WTC11 (cell line): Measurements from ENCODE around the gene WDFY3. TPM values are rescaled to one million over a fixed set of nuclear protein-coding genes. Genes with fewer than 3 reads are reported as not detected.

Experiments
- ATAC-seq: fragments of 200-7000 bp; cut with Tn5 transposase; 2 replicates; pipeline ENCODE4 v1.10.0; 2021; ENCODE audit warnings: mild to moderate bottlenecking, moderate library complexity
- CTCF ChIA-PET: fragments of 300-600 bp; sonication (Branson Sonifier 250); formaldehyde crosslinking; loops from one replicate; lab custom pipeline; 2021; ENCODE audit warnings: antibody characterized with exemption; lab: Charles Lee
- POLR2A ChIA-PET: fragments of 350-600 bp; sonication (Branson Sonifier 250); formaldehyde crosslinking; loops from one replicate; lab custom pipeline; 2021; ENCODE audit warnings: antibody characterized with exemption; lab: Charles Lee
- DNase-seq: peaks from one replicate; pipeline ENCODE4 v3.0.0; 2021; ENCODE audit warnings: low spot score
- H3K27ac Mint-ChIP-seq: 2 replicates; pipeline ENCODE4 v1.8.0; 2021; ENCODE audit warnings: mixed read lengths
- H3K27me3 Mint-ChIP-seq: 2 replicates; pipeline ENCODE4 v1.8.0; 2021; ENCODE audit warnings: low read depth, mild to moderate bottlenecking, moderate library complexity, mixed read lengths
- H3K36me3 Mint-ChIP-seq: 2 replicates; pipeline ENCODE4 v1.8.0; 2021; ENCODE audit warnings: mixed read lengths
- H3K4me1 Mint-ChIP-seq: 2 replicates; pipeline ENCODE4 v1.8.0; 2022; ENCODE audit warnings: mixed read lengths
- H3K4me3 Mint-ChIP-seq: 2 replicates; pipeline ENCODE4 v1.8.0; 2021; ENCODE audit warnings: mild to moderate bottlenecking, moderate library complexity, mixed read lengths
- H3K9me3 Mint-ChIP-seq: 2 replicates; pipeline ENCODE4 v1.8.0; 2021; ENCODE audit warnings: mixed read lengths
- ATF2 ChIP-seq: sonication (generic); formaldehyde crosslinking; IDR thresholded peaks from 2 replicates; pipeline ENCODE4 v1.8.1; 2022; ENCODE audit warnings: low read depth, missing genetic modification reagents, borderline replicate concordance
- ATF3 ChIP-seq: sonication (generic); formaldehyde crosslinking; conservative IDR thresholded peaks from 2 replicates; pipeline ENCODE4 v1.8.1; 2022; ENCODE audit warnings: mild to moderate bottlenecking, missing genetic modification reagents
- E2F1 ChIP-seq: sonication (generic); formaldehyde crosslinking; IDR thresholded peaks from 2 replicates; pipeline ENCODE4 v1.8.0; 2022; ENCODE audit warnings: mild to moderate bottlenecking, missing genetic modification reagents
- E2F5 ChIP-seq: sonication (generic); formaldehyde crosslinking; IDR thresholded peaks from 2 replicates; pipeline ENCODE4 v1.8.1; 2022; ENCODE audit warnings: mild to moderate bottlenecking, moderate library complexity, missing genetic modification reagents
- FOXP4 ChIP-seq: sonication (generic); formaldehyde crosslinking; IDR thresholded peaks from 2 replicates; pipeline ENCODE4 v1.8.0; 2022; ENCODE audit warnings: mild to moderate bottlenecking, missing genetic modification reagents
- JUN ChIP-seq: sonication (generic); formaldehyde crosslinking; IDR thresholded peaks from 2 replicates; pipeline ENCODE4 v1.8.0; 2023; ENCODE audit warnings: mild to moderate bottlenecking, missing genetic modification reagents
- MYBL2 ChIP-seq: sonication (generic); formaldehyde crosslinking; IDR thresholded peaks from 2 replicates; pipeline ENCODE4 v1.8.1; 2023; ENCODE audit warnings: mild to moderate bottlenecking, moderate library complexity, missing genetic modification reagents
- NFE2L1 ChIP-seq: sonication (generic); formaldehyde crosslinking; IDR thresholded peaks from 2 replicates; pipeline ENCODE4 v1.8.1; 2023; ENCODE audit warnings: missing genetic modification reagents
- NR3C1 ChIP-seq: sonication (generic); formaldehyde crosslinking; conservative IDR thresholded peaks from 2 replicates; pipeline ENCODE4 v1.8.1; 2023; ENCODE audit warnings: low read depth, mild to moderate bottlenecking, missing genetic modification reagents
- PRDM15 ChIP-seq: sonication (generic); formaldehyde crosslinking; IDR thresholded peaks from 2 replicates; pipeline ENCODE4 v1.8.0; 2022; ENCODE audit warnings: missing genetic modification reagents
- PRRX2 ChIP-seq: fragments of 250-450 bp; sonication (Bioruptor Pico); IDR thresholded peaks from 2 replicates; pipeline ENCODE4 v1.8.0; 2021; ENCODE audit warnings: mild to moderate bottlenecking
- RELA ChIP-seq: sonication (generic); formaldehyde crosslinking; IDR thresholded peaks from 2 replicates; pipeline ENCODE4 v1.8.1; 2022; ENCODE audit warnings: missing genetic modification reagents, mild to moderate bottlenecking, borderline replicate concordance
- SOX15 ChIP-seq: fragments of 250-450 bp; sonication (Bioruptor Pico); IDR thresholded peaks from 2 replicates; pipeline ENCODE4 v1.9.0; 2021; ENCODE audit warnings: mild to moderate bottlenecking
- STAT6 ChIP-seq: sonication (generic); formaldehyde crosslinking; conservative IDR thresholded peaks from 2 replicates; pipeline ENCODE4 v1.8.1; 2023; ENCODE audit warnings: mild to moderate bottlenecking, low read depth, missing genetic modification reagents, moderate library complexity
- TEAD1 ChIP-seq: sonication (generic); formaldehyde crosslinking; IDR thresholded peaks from 2 replicates; pipeline ENCODE4 v1.8.0; 2022; ENCODE audit warnings: mild to moderate bottlenecking, missing genetic modification reagents
- TEAD4 ChIP-seq: sonication (generic); formaldehyde crosslinking; IDR thresholded peaks from 2 replicates; pipeline ENCODE4 v1.8.0; 2022; ENCODE audit warnings: mild to moderate bottlenecking, missing genetic modification reagents
- ZBTB21 ChIP-seq: sonication (generic); formaldehyde crosslinking; IDR thresholded peaks from 2 replicates; pipeline ENCODE4 v1.8.1; 2023; ENCODE audit warnings: mild to moderate bottlenecking, missing genetic modification reagents, borderline replicate concordance
- ZBTB43 ChIP-seq: sonication (generic); formaldehyde crosslinking; IDR thresholded peaks from 2 replicates; pipeline ENCODE4 v1.8.1; 2023; ENCODE audit warnings: mild to moderate bottlenecking, missing genetic modification reagents
- ZNF138 ChIP-seq: sonication (generic); formaldehyde crosslinking; conservative IDR thresholded peaks from 2 replicates; pipeline ENCODE4 v1.8.1; 2022; ENCODE audit warnings: mild to moderate bottlenecking, moderate library complexity, missing genetic modification reagents
- ZNF219 ChIP-seq: sonication (generic); formaldehyde crosslinking; IDR thresholded peaks from 2 replicates; pipeline ENCODE4 v1.8.0; 2023; ENCODE audit warnings: missing genetic modification reagents, mild to moderate bottlenecking, borderline replicate concordance
- ZNF512 ChIP-seq: sonication (generic); formaldehyde crosslinking; IDR thresholded peaks from 2 replicates; pipeline ENCODE4 v1.8.1; 2022; ENCODE audit warnings: missing genetic modification reagents, borderline replicate concordance
- total RNA-seq: library from RNA; stranded (reverse); gene quantifications from 3 replicates; pipeline ENCODE4 v1.2.3, GENCODE V29; 2021

Gene WDFY3
- total RNA-seq, 1 experiment from 2014 or later, result 77.2 TPM

GRCh38 chr4:84865600-84865999 is 100.9 kb downstream of the WDFY3 start:
- Mint-ChIP-seq H3K27ac (no peak overlapping the region), H3K9me3 (no peaks in the 10 kb centered on the region), H3K27me3 (no peaks in the 10 kb centered on the region), H3K4me3 (no peak overlapping the region), H3K4me1 (peaks cover 51% of the 10 kb centered on the region), H3K36me3 (no peaks in the 10 kb centered on the region)
- ATAC-seq, result no peak
- POLR2A ChIA-PET, result interaction anchor here (1.0 kb wide), 1 partner anchor 10 kb away, joined by 3 read pairs; no protein-coding TSS in a partner anchor
- CTCF ChIA-PET, result no interaction called here
- TF ChIP-seq JUN, result no peak
- TF ChIP-seq ZNF219 (CRISPR knock-in tag), result no peak
- TF ChIP-seq SOX15 (CRISPR knock-in tag), result no peak
- TF ChIP-seq RELA (CRISPR knock-in tag), result no peak
- no peak for TF ChIP-seq ZBTB43 (CRISPR knock-in tag)
- TF ChIP-seq ZNF512 (CRISPR knock-in tag), result no peak
- TF ChIP-seq E2F1 (CRISPR knock-in tag), result no peak
- no peak for TF ChIP-seq E2F5
- TF ChIP-seq TEAD4 (CRISPR knock-in tag), result no peak
- no peak for TF ChIP-seq ZBTB21
- TF ChIP-seq TEAD1 (CRISPR knock-in tag), result no peak
- no peak for TF ChIP-seq MYBL2 (CRISPR knock-in tag)
- TF ChIP-seq FOXP4 (CRISPR knock-in tag), result no peak
- no peak for TF ChIP-seq PRRX2 (CRISPR knock-in tag)
- TF ChIP-seq ZNF138 (CRISPR knock-in tag), result no peak
- TF ChIP-seq PRDM15 (CRISPR knock-in tag), result no peak
- DNase-seq, result no peak

GRCh38 chr4:84862064-84862463 is 104.4 kb downstream of the WDFY3 start:
- no peaks in the 10 kb centered on the region for H3K9me3 Mint-ChIP-seq
- no peak for DNase-seq
- no peaks in the 10 kb centered on the region for H3K27me3 Mint-ChIP-seq
- ATAC-seq, result no peak
- POLR2A ChIA-PET, result no interaction called here
- H3K4me3 Mint-ChIP-seq, result no peak overlapping the region
- no peak for TF ChIP-seq ATF2
- TF ChIP-seq ATF3 (CRISPR knock-in tag), result no peak
- no peak for TF ChIP-seq STAT6 (CRISPR knock-in tag)
- no peak for TF ChIP-seq NR3C1
- no peak for TF ChIP-seq NFE2L1 (CRISPR knock-in tag)
- H3K4me1 Mint-ChIP-seq, result peaks cover 31% of the 10 kb centered on the region
- H3K36me3 Mint-ChIP-seq, result peaks cover 7% of the 10 kb centered on the region
- H3K27ac Mint-ChIP-seq, result no peak overlapping the region
- CTCF ChIA-PET, result no interaction called here
